GM23248 (cell line): Measurements from ENCODE around the gene HHLA2.

ENCODE experiments used
- EZH2 ChIP-seq: fragments of 200-600 bp; sonication (generic); IDR thresholded peaks from 2 replicates; pipeline ENCODE4 v1.6.1; 2018; ENCODE audit warnings: antibody characterized with exemption, mild to moderate bottlenecking; ENCODE audit not compliant: insufficient read depth, poor library complexity, severe bottlenecking
- EZH2phosphoT487 ChIP-seq: fragments of 200-600 bp; sonication (generic); IDR thresholded peaks from 2 replicates; pipeline ENCODE4 v1.6.1; 2018; ENCODE audit warnings: antibody characterized with exemption, moderate library complexity, mild to moderate bottlenecking, low read depth; ENCODE audit not compliant: insufficient read depth

DNA sequence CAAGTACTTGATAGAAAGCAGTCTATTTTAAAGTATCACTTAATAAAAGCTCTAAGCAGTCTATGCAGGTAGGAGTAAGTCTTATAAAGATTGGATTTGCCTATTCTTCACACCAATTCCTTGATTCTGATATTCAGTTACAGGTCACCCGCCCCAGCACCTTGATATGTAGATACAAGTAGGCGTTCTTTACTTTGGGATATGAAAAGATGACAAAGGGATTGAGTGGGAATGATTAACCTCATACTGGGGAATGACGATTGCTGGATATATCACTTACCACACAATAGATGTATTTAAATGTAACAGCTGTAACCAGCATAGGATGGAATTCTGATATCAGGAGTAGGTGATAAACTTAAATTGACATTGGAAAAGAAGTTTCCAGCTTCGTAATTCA is 47.1 kb downstream of the HHLA2 start:
- TF ChIP-seq EZH2phosphoT487: no peak
- TF ChIP-seq EZH2: no peak
